Retinal pigment epithelial cell (primary cell): ENCODE data around the gene ZBTB21.

Source experiments
- DNase-seq: peaks from one replicate; pipeline ENCODE4 v3.0.0-alpha.2; 2010; ENCODE audit warnings: low read depth
- H3K4me3 ChIP-seq: 2 replicates; pipeline ENCODE4 v1.5.1; 2011; ENCODE audit warnings: mild to moderate bottlenecking, low read length, control low read depth, moderate library complexity
- TF ChIP-seq, protein P1 (sequence below): conservative IDR thresholded peaks from 2 replicates; pipeline ENCODE4 v1.5.1; 2011; ENCODE audit warnings: low read depth, low read length, control low read depth, inconsistent platforms

The ZBTB21 gene

DNA sequence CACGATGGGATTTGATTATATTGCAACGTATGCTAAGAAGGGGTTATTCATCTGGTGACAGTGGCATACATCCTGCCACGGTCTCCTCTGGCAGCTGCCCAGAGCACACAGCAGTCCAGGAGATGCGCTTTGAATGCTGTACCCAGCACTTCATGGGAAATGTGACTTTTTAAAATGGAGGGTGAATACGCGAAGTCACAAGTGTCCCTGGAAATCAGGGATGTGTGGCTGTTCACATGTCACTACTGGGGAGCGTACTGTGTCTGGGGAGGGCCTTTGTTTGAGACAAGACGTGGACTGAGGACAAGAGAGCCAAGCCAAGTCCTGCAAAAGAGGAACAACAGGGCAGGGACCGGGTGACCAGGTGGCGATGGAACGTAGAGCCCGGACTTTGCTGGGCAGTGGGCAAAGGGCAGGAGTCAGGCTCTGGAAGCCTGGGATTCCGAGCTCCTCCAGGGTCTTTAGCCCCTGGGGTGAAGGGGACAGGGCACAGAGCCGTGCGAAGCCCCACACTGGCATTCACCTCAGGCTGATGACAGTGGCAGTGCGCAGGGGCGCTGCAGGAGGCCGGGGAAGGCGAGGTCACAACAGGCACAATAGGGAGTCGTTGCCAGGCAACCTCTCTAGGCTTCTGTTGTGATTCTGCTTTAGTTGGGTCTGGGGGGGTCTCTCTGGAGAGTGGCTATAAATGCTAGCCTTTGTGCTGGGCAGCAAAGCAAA lies 11.4 kb upstream of the ZBTB21 start:
- DNase-seq, result no peak
- TF ChIP-seq, protein P1, sequence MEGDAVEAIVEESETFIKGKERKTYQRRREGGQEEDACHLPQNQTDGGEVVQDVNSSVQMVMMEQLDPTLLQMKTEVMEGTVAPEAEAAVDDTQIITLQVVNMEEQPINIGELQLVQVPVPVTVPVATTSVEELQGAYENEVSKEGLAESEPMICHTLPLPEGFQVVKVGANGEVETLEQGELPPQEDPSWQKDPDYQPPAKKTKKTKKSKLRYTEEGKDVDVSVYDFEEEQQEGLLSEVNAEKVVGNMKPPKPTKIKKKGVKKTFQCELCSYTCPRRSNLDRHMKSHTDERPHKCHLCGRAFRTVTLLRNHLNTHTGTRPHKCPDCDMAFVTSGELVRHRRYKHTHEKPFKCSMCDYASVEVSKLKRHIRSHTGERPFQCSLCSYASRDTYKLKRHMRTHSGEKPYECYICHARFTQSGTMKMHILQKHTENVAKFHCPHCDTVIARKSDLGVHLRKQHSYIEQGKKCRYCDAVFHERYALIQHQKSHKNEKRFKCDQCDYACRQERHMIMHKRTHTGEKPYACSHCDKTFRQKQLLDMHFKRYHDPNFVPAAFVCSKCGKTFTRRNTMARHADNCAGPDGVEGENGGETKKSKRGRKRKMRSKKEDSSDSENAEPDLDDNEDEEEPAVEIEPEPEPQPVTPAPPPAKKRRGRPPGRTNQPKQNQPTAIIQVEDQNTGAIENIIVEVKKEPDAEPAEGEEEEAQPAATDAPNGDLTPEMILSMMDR, result no peak
- H3K4me3 ChIP-seq, result no peak overlapping the region

DNA sequence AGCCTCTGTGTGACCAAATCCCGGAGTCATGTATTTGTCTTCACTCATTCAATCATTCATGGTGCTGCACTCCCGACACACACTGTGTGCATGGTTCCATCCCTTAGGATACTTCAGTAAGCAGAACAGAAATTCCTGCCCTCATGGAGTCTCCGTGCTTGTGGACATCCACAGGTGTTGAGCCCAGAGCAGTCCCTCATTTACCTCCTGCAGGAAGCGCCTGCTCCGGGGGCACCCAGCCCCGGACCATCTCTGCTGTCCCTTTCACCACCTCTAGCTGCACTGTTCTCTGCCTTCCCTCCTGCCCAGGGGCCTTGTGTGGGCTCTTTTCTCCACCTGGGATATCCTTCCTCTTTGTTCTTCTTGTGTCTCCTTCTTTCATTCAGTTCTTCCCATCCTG lies 9.5 kb upstream of the ZBTB21 start:
- TF ChIP-seq, protein P1, result no peak
- no peak overlapping the region for H3K4me3 ChIP-seq
- DNase-seq, result no peak

DNA sequence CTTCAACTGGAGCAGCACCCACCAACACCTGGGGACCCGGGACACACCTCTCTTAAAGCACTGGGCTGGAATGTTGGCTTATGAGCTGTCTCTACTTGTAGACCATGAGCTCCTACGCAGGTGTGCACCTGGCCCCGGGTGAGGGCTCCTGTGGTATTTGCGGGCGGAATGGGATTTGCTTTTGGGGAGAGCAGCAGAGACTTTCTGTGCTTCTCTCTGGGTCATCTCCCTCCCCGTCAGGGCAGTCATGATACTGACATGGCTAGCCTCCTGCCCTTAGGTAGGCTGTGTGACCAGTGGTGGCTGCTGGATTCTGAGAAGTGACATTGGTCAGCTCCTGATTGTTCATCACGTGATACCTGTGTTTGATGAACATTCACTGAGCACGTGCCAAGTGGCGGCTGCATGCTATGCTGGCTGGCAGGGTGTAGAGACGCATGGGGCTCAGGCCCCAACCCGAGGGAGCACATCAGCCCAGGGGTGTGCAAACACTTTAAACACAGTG lies 9.0 kb upstream of the ZBTB21 start:
- TF ChIP-seq, protein P1, result no peak
- DNase-seq, result no peak
- H3K4me3 ChIP-seq, result no peak overlapping the region

DNA sequence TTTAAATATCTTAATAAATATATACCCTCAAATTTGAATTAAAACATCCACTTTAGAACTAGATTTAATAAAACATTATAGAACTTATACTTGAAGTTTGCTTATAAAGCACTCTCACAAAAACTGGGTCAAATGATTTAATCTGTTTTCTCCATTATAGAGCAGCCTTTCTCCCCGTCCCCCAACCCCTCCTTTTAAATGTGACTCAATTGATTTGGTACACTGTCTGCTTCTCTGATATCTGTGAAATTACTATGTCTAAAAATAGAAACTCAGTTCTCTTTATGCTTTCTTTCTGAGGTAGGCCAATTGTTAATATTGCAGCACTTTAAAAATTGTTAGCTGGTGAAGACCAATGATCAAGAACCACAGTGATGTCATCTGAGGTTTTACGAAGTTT lies 6.9 kb upstream of the ZBTB21 start:
- no peak for DNase-seq
- no peak overlapping the region for H3K4me3 ChIP-seq
- TF ChIP-seq, protein P1, result no peak

DNA sequence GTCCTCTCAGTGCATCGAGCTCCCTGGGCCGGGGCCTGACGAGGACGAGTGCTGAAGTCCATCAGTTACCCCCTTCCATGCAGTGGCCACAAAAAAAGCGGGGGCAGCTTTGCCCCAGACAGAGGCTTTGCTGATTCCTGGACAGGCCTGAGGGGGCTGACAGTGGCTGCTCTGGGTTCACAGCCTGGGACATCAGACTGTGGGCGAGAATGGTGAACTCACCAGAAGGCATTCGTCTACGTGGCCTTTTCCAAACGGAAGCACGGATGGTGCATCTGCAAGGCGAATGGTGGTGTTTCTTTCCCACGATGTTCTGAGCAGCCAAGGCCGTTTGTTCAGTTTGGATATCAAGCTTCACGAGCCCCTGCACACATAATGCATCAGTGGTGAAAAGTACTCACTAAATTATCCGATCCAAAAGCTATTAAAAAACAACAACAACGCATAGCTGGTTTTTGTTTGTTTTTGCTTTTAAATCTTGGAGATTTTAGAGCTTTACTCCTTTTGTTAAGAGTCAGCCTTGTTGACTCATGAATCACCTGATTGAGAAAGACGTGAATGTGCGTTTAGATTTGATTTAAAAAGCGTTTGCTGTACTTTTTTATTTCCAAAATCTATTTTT lies 6.3 kb upstream of the ZBTB21 start:
- H3K4me3 ChIP-seq, result no peak overlapping the region
- no peak for DNase-seq
- TF ChIP-seq, protein P1, result no peak

DNA sequence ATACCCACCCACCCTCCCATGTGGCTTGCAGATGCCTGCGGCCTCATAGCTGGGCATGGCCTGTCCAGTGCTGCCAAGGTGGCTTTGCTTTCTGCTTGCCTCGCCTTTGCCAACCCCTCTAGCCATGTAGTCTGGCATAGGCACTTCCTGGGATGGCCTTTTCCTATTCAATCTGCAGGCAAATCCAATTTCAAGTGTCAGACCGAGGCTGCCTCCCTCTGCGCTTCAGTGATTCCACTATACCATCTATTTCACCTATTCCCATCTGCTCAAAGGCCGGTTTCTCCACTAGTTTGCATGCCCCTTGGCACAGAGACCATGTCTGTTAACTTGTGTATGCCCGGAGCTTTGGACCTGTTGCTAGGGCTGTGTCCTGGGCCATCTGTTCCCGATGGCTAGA lies 3.8 kb upstream of the ZBTB21 start:
- TF ChIP-seq, protein P1, result no peak
- no peak for DNase-seq
- H3K4me3 ChIP-seq, result no peak overlapping the region

DNA sequence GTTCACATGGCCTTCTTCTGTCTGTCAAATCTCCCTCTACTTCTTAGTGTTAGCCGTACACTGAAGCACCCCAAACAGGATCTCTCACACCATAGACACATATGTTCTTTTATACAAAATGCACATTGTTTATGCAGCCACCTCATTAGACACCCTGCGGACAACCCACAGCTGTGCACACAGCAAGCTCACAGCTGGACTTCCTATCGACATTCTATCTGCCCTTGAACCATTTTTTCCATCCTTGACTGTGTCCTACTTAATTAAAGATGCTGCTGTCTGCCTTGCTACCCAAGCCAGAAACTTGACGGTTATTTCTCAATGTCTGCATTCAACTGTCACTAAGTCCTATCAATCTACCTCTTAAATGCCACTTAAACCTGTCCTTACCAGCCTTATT lies 3.2 kb upstream of the ZBTB21 start:
- DNase-seq, result no peak
- TF ChIP-seq, protein P1, result no peak

More for the DNA sequence above, 3.2 kb upstream of the ZBTB21 start:
- H3K4me3 ChIP-seq, result no peak overlapping the region
